Measurements from ENCODE around the gene PPIG. TPM values are rescaled to one million over a fixed set of nuclear protein-coding genes. Genes with fewer than 3 reads are reported as not detected.

The PPIG gene
- total RNA-seq, 1 experiment from 2014 or later = 55.4 TPM

DNA sequence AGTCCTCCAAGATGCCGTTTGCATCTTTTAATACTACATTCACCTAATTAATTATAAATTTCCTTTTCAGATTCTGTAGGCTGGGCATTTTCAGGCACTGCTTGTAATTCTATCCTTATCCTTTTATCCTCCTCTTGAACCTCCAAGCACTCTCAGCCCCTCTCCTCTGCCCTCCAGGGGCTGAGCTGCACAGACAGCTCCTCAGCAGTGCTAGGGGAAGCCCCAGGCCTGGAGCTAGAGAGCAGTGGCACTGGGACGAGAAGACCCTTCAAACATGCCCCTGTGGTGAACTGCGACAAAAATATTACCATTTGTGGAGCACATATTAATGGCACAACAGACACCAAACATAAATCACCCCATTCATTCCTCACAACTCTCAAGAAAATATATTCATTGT is 77.1 kb downstream of the PPIG start:
- Mint-ChIP-seq H3K27me3 (ENCODE audit: unreplicated experiment) (peaks cover 5% of the 10 kb centered on the region), H3K36me3 (ENCODE audit: insufficient read depth, unreplicated experiment) (no peaks in the 10 kb centered on the region), H3K4me1 (ENCODE audit: low read depth, unreplicated experiment) (no peaks in the 10 kb centered on the region), H3K27ac (ENCODE audit: unreplicated experiment) (no peak overlapping the region), H3K4me3 (ENCODE audit: low read depth, unreplicated experiment) (no peak overlapping the region), H3K9me3 (ENCODE audit: low read depth, unreplicated experiment) (no peaks in the 10 kb centered on the region)
- no TSS peak for BruUV-seq (replicated peaks)
- DNase-seq = no peak
- intact Hi-C loops (cut with micrococcal nuclease; ENCODE audit: unreplicated experiment) = no loop called here
- TF ChIP-seq, protein P1, sequence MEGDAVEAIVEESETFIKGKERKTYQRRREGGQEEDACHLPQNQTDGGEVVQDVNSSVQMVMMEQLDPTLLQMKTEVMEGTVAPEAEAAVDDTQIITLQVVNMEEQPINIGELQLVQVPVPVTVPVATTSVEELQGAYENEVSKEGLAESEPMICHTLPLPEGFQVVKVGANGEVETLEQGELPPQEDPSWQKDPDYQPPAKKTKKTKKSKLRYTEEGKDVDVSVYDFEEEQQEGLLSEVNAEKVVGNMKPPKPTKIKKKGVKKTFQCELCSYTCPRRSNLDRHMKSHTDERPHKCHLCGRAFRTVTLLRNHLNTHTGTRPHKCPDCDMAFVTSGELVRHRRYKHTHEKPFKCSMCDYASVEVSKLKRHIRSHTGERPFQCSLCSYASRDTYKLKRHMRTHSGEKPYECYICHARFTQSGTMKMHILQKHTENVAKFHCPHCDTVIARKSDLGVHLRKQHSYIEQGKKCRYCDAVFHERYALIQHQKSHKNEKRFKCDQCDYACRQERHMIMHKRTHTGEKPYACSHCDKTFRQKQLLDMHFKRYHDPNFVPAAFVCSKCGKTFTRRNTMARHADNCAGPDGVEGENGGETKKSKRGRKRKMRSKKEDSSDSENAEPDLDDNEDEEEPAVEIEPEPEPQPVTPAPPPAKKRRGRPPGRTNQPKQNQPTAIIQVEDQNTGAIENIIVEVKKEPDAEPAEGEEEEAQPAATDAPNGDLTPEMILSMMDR (IDR thresholded peaks at IDR 0.05; ENCODE audit: unreplicated experiment) = no peak
- CTCF ChIA-PET = no interaction called here

DNA sequence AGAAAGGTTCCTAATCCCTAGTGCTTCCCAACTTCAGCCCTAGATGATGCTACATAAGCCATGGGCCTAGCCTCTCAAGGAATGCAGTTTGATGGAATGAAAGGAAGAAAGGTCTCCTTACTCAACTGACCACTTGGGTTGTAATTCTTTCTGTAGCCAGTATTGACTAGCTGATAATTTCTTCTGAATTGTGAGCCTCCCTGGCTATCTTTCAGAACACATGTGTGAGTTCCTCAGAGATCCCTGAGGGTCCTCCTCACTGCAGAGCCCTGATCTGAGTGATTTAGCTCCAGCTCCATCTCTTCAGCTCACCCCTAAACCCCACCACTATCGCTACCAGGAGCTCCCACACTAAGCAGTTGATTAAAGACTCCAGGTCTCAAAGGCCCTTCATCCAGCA is 78.6 kb downstream of the PPIG start:
- no peaks in the 10 kb centered on the region for H3K27me3 Mint-ChIP-seq (ENCODE audit: unreplicated experiment)
- DNase-seq = no peak
- intact Hi-C loops (cut with micrococcal nuclease; ENCODE audit: unreplicated experiment) = no loop called here
- CTCF ChIA-PET = interaction anchor here (0.6 kb wide), 1 partner anchor 492 kb away, joined by 3 read pairs; no protein-coding TSS in a partner anchor
- no TSS peak for BruUV-seq (replicated peaks)
- no peaks in the 10 kb centered on the region for H3K36me3 Mint-ChIP-seq (ENCODE audit: insufficient read depth, unreplicated experiment)
- H3K4me3 Mint-ChIP-seq (ENCODE audit: low read depth, unreplicated experiment) = no peak overlapping the region
- no peaks in the 10 kb centered on the region for H3K4me1 Mint-ChIP-seq (ENCODE audit: low read depth, unreplicated experiment)
- H3K9me3 Mint-ChIP-seq (ENCODE audit: low read depth, unreplicated experiment) = no peaks in the 10 kb centered on the region
- TF ChIP-seq, protein P1 (IDR thresholded peaks at IDR 0.05; ENCODE audit: unreplicated experiment) = no peak
- H3K27ac Mint-ChIP-seq (ENCODE audit: unreplicated experiment) = no peak overlapping the region

DNA sequence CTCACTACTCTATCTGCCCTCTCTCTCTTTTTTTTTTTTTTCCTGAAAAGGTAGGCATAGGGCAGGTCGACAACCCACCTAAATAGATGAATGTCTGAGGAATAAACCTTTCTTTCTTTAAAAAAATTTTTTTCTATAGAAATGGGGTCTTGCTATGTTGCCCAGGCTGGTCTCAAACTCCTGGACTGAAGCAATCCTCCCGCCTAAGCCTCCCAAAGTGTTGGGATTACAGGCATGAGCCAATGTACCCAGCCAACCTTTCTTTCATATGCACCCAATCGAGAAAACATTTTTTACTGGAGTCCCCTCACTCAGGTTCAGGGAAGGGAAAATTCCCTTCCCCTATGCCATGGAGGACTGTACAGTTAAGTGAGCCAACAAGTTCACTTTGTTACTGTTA is 79.1 kb downstream of the PPIG start:
- TF ChIP-seq, protein P1 (IDR thresholded peaks at IDR 0.05; ENCODE audit: unreplicated experiment) = no peak
- no peaks in the 10 kb centered on the region for H3K9me3 Mint-ChIP-seq (ENCODE audit: low read depth, unreplicated experiment)
- H3K4me3 Mint-ChIP-seq (ENCODE audit: low read depth, unreplicated experiment) = no peak overlapping the region
- intact Hi-C loops (cut with micrococcal nuclease; ENCODE audit: unreplicated experiment) = no loop called here
- BruUV-seq (replicated peaks) = no TSS peak
- no peaks in the 10 kb centered on the region for H3K27me3 Mint-ChIP-seq (ENCODE audit: unreplicated experiment)
- H3K4me1 Mint-ChIP-seq (ENCODE audit: low read depth, unreplicated experiment) = no peaks in the 10 kb centered on the region
- no peak for DNase-seq
- no peak overlapping the region for H3K27ac Mint-ChIP-seq (ENCODE audit: unreplicated experiment)
- no peaks in the 10 kb centered on the region for H3K36me3 Mint-ChIP-seq (ENCODE audit: insufficient read depth, unreplicated experiment)
- CTCF ChIA-PET = interaction anchor here (0.6 kb wide), 1 partner anchor 492 kb away, joined by 3 read pairs; no protein-coding TSS in a partner anchor

- Mint-ChIP-seq H3K9me3 (ENCODE audit: low read depth, unreplicated experiment) (peaks cover 2% of the 10 kb centered on the region), H3K27me3 (ENCODE audit: unreplicated experiment) (no peaks in the 10 kb centered on the region), H3K36me3 (ENCODE audit: insufficient read depth, unreplicated experiment) (no peaks in the 10 kb centered on the region), H3K4me1 (ENCODE audit: low read depth, unreplicated experiment) (no peaks in the 10 kb centered on the region), H3K4me3 (ENCODE audit: low read depth, unreplicated experiment) (no peak overlapping the region), H3K27ac (ENCODE audit: unreplicated experiment) (no peak overlapping the region)
- BruUV-seq (replicated peaks) = no TSS peak
- CTCF ChIA-PET = no interaction called here
- TF ChIP-seq, protein P1 (IDR thresholded peaks at IDR 0.05; ENCODE audit: unreplicated experiment) = no peak
- intact Hi-C loops (cut with micrococcal nuclease; ENCODE audit: unreplicated experiment) = no loop called here
- no peak for DNase-seq
Measured at GRCh38 chr2:169664600-169664977, 80.4 kb downstream of the PPIG start.

Measured in Calu3 (cell line).